ENCODE data around the gene SOX10.

DNA sequence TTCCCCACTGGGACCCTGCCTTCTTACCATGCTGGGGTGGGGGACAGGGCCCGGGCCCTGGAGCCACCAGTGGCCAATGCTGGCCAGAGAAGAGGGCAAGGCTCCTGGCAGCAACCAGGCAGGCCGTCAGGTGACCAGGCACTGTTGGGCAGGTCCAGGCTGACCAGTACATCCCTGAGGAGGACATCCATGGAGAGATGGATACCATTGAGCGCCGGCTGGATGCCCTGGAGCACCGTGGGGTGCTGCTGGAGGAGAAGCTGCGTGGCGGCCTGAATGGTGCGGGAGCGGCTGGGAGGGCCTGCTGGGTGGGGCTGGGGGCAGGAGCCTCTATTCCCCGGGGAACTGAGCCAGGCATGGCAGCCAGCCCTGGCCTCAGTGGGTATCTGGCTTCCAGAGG, 52.0 kb downstream of the SOX10 start:
- TF ChIP-seq CTCF (IDR thresholded peaks at IDR 0.05) (no peak), POLR2AphosphoS5 (IDR thresholded peaks at IDR 0.05; ENCODE audit: low read depth, low read length) (no peak), REST (IDR thresholded peaks at IDR 0.05; ENCODE audit: insufficient read depth in 1 of 2, low read depth in 2 of 2, low read length in 1 of 2) (no peak)

All from Panc1 (cell line).